Parathyroid adenoma (tissue), 2 donors: ENCODE data around the gene SCAMP5.
A peak's percentile ranks its signal among the peaks of the same experiment; 100 is the strongest.

Experiments used
- H2AFZ ChIP-seq: fragments of 300-600 bp; sonication (generic); one replicate; pipeline ENCODE4 v1.7.0; 2017; ENCODE audit warnings: antibody characterized with exemption, mild to moderate bottlenecking
- H3K27ac ChIP-seq: fragments of 300-600 bp; sonication (generic); one replicate; pipeline ENCODE4 v1.7.0; 2017
- H3K27me3 ChIP-seq: fragments of 300-600 bp; sonication (generic); one replicate; pipeline ENCODE4 v1.7.0; 2017; ENCODE audit warnings: low read length; ENCODE audit not compliant: control insufficient read depth, insufficient read depth
- H3K36me3 ChIP-seq: fragments of 300-600 bp; sonication (generic); one replicate; pipeline ENCODE4 v1.7.0; 2017; ENCODE audit warnings: low read length; ENCODE audit not compliant: control insufficient read depth, insufficient read depth
- H3K4me1 ChIP-seq: fragments of 300-600 bp; sonication (generic); one replicate; pipeline ENCODE4 v1.7.0; 2017; ENCODE audit warnings: control low read depth
- H3K4me2 ChIP-seq: fragments of 300-600 bp; sonication (generic); one replicate; pipeline ENCODE4 v1.7.0; 2017; ENCODE audit warnings: low read length
- H3K4me3 ChIP-seq: fragments of 300-600 bp; sonication (generic); one replicate; pipeline ENCODE4 v1.7.0; 2017; ENCODE audit warnings: low read depth, low read length
- H3K79me2 ChIP-seq: fragments of 300-600 bp; sonication (generic); one replicate; pipeline ENCODE4 v1.7.0; 2017; ENCODE audit warnings: control low read depth
- H3K9ac ChIP-seq: fragments of 300-600 bp; sonication (generic); one replicate; pipeline ENCODE4 v1.7.0; 2017; ENCODE audit warnings: mild to moderate bottlenecking
- H3K9me3 ChIP-seq: fragments of 300-600 bp; sonication (generic); one replicate; pipeline ENCODE4 v1.7.0; 2017; ENCODE audit warnings: low read length; ENCODE audit not compliant: control insufficient read depth
- TF ChIP-seq, protein P1 (sequence below): fragments of 300-600 bp; sonication (generic); IDR thresholded peaks from one replicate; pipeline ENCODE4 v1.7.0; 2017; ENCODE audit warnings: antibody characterized with exemption, mild to moderate bottlenecking
- donor health status: primary hyperparathyroidism.

The SCAMP5 gene

DNA sequence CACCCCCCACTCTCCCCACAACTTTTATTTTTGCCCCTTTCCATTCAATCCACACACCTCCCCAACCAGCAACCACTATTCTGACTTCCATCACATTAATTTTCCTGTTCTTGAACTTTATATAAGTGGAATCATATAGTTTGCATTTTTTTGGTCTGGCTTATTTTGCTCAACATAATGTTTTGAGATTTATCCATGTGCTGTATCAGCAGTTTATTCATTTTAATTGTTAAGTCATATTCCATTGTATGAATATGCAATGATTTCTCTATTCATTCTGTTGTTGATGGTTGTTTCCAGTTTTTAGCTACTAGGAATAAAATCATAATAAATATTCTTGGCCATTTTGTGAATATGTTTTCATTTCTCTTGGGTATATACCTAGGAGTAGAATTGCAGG, 5.8 kb upstream of the SCAMP5 start:
- Histone ChIP-seq H3K4me1 (peaks cover 4% of the 10 kb centered on the region), H3K36me3 (no peaks in the 10 kb centered on the region), H2AFZ (no peak overlapping the region), H3K9ac (no peak overlapping the region), H3K4me2 (no peak overlapping the region), H3K79me2 (no peaks in the 10 kb centered on the region), H3K27me3 (no peaks in the 10 kb centered on the region), H3K4me3 (no peak overlapping the region), H3K27ac (no peak overlapping the region), H3K9me3 (no peaks in the 10 kb centered on the region)
- TF ChIP-seq, protein P1, sequence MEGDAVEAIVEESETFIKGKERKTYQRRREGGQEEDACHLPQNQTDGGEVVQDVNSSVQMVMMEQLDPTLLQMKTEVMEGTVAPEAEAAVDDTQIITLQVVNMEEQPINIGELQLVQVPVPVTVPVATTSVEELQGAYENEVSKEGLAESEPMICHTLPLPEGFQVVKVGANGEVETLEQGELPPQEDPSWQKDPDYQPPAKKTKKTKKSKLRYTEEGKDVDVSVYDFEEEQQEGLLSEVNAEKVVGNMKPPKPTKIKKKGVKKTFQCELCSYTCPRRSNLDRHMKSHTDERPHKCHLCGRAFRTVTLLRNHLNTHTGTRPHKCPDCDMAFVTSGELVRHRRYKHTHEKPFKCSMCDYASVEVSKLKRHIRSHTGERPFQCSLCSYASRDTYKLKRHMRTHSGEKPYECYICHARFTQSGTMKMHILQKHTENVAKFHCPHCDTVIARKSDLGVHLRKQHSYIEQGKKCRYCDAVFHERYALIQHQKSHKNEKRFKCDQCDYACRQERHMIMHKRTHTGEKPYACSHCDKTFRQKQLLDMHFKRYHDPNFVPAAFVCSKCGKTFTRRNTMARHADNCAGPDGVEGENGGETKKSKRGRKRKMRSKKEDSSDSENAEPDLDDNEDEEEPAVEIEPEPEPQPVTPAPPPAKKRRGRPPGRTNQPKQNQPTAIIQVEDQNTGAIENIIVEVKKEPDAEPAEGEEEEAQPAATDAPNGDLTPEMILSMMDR, result no peak

GRCh38 chr15:74992619-74993018, 2.7 kb upstream of the SCAMP5 start:
- Histone ChIP-seq H3K9ac (no peak overlapping the region), H2AFZ (no peak overlapping the region), H3K4me2 (no peak overlapping the region), H3K4me3 (no peak overlapping the region), H3K36me3 (no peaks in the 10 kb centered on the region), H3K79me2 (peaks cover 11% of the 10 kb centered on the region), H3K9me3 (no peaks in the 10 kb centered on the region), H3K27ac (peak overlapping the region; percentile 60), H3K27me3 (no peaks in the 10 kb centered on the region), H3K4me1 (peaks cover 6% of the 10 kb centered on the region)
- TF ChIP-seq, protein P1, result no peak

DNA sequence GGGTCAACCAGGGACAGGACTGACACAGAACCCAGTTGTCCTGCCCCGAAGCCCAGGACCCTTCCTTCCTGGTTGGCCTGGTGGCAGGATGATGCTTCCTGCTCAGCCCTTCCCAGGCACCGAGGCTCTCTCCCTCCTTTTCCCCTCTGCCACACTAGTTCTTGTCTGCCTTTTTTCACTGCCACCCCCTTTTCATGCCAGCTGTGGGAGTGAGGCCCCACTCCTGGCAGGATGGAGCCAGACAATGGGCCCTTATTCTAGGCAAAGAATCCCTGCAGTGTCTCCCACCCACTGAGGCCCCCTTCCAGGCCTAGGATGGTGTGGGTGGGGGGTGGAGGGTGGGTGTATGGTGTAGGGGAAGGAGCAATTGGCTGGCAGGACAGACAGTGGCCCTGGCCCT, 1.1 kb upstream of the SCAMP5 start:
- H3K4me1 ChIP-seq, result peaks cover 2% of the 10 kb centered on the region
- no peak overlapping the region for H3K4me3 ChIP-seq
- H3K9me3 ChIP-seq, result no peaks in the 10 kb centered on the region
- no peak overlapping the region for H3K4me2 ChIP-seq
- no peaks in the 10 kb centered on the region for H3K36me3 ChIP-seq
- H2AFZ ChIP-seq, result no peak overlapping the region
- TF ChIP-seq, protein P1, result no peak
- peak overlapping the region; percentile 89 for H3K27ac ChIP-seq
- no peak overlapping the region for H3K9ac ChIP-seq
- H3K79me2 ChIP-seq, result peaks cover 11% of the 10 kb centered on the region
- H3K27me3 ChIP-seq, result no peaks in the 10 kb centered on the region

DNA sequence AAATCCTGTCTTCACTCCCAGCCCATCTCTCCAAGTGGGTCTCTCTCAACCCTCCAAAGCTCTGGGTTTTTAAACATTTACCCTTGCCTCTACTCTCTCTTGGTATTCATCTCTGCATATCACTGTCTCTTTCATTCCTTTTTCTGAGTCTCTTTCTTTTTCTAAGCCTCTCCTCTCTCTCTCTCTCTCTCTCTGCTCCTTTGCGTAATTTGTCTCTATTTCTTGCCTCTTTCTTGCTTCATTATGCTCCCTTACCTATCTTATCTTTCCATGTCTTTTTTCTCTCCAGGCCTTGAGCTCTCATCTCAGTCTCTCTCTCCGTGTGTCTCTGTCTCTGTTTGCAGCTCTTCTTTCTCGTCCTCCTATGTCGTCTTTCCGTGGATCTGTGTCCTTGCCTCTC, 678 bp upstream of the SCAMP5 start:
- H3K36me3 ChIP-seq, result no peaks in the 10 kb centered on the region
- TF ChIP-seq, protein P1, result no peak
- H3K4me1 ChIP-seq, result peaks cover 2% of the 10 kb centered on the region
- no peaks in the 10 kb centered on the region for H3K9me3 ChIP-seq
- H3K79me2 ChIP-seq, result peaks cover 11% of the 10 kb centered on the region
- peak overlapping the region; percentile 89 for H3K27ac ChIP-seq
- H3K4me2 ChIP-seq, result no peak overlapping the region
- H2AFZ ChIP-seq, result peak overlapping the region; percentile 76
- H3K4me3 ChIP-seq, result peak overlapping the region; percentile 22
- H3K27me3 ChIP-seq, result no peaks in the 10 kb centered on the region
- H3K9ac ChIP-seq, result no peak overlapping the region
